HL-60 (cell line): ENCODE results near the gene GTF2H3.

Experiments used
- CTCF ChIP-seq: IDR thresholded peaks from one replicate; pipeline ENCODE4 v1.5.1; 2011; ENCODE audit warnings: low read length, control low read depth, inconsistent platforms; ENCODE audit not compliant: insufficient read depth
- GABPA ChIP-seq: IDR thresholded peaks from 2 replicates; pipeline ENCODE4 v1.6.1; 2012; ENCODE audit warnings: low read depth
- POLR2AphosphoS5 ChIP-seq: IDR thresholded peaks from 2 replicates; pipeline ENCODE4 v1.6.1; 2012; ENCODE audit warnings: low read depth
- SPI1 ChIP-seq: IDR thresholded peaks from 2 replicates; pipeline ENCODE4 v1.6.1; 2012; ENCODE audit warnings: low read depth, mild to moderate bottlenecking, borderline replicate concordance
- TF ChIP-seq, protein P1 (sequence below): IDR thresholded peaks from 2 replicates; pipeline ENCODE4 v1.6.1; 2012; ENCODE audit warnings: low read depth; ENCODE audit not compliant: insufficient replicate concordance

- TF ChIP-seq CTCF (no peak), POLR2AphosphoS5 (no peak), GABPA (no peak), SPI1 (no peak)
- TF ChIP-seq, protein P1, sequence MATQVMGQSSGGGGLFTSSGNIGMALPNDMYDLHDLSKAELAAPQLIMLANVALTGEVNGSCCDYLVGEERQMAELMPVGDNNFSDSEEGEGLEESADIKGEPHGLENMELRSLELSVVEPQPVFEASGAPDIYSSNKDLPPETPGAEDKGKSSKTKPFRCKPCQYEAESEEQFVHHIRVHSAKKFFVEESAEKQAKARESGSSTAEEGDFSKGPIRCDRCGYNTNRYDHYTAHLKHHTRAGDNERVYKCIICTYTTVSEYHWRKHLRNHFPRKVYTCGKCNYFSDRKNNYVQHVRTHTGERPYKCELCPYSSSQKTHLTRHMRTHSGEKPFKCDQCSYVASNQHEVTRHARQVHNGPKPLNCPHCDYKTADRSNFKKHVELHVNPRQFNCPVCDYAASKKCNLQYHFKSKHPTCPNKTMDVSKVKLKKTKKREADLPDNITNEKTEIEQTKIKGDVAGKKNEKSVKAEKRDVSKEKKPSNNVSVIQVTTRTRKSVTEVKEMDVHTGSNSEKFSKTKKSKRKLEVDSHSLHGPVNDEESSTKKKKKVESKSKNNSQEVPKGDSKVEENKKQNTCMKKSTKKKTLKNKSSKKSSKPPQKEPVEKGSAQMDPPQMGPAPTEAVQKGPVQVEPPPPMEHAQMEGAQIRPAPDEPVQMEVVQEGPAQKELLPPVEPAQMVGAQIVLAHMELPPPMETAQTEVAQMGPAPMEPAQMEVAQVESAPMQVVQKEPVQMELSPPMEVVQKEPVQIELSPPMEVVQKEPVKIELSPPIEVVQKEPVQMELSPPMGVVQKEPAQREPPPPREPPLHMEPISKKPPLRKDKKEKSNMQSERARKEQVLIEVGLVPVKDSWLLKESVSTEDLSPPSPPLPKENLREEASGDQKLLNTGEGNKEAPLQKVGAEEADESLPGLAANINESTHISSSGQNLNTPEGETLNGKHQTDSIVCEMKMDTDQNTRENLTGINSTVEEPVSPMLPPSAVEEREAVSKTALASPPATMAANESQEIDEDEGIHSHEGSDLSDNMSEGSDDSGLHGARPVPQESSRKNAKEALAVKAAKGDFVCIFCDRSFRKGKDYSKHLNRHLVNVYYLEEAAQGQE = no peak
Observed at GRCh38 chr12:123678981-123679380, 45.4 kb downstream of the GTF2H3 start.
